GM19043 (cell line): ENCODE data around the gene RPS21.
A peak's percentile ranks its signal among the peaks of the same experiment; 100 is the strongest.

ENCODE experiments used
- ATAC-seq: cut with Tn5 transposase; IDR thresholded peaks from one replicate; pipeline ENCODE4 v1.9.1; 2021; ENCODE audit warnings: low read depth; ENCODE audit not compliant: unreplicated experiment

Gene RPS21

GRCh38 chr20:62393830-62394229 is 6.9 kb downstream of the RPS21 start:
- ATAC-seq: no peak

- no peak for ATAC-seq
These were observed 7.6 kb downstream of the RPS21 start for GRCh38 chr20:62394248-62395245.

- ATAC-seq: no peak
These were observed 8.7 kb downstream of the RPS21 start for GRCh38 chr20:62395311-62396242.

GRCh38 chr20:62396367-62397239 is 9.7 kb downstream of the RPS21 start:
- ATAC-seq: no peak

- no peak for ATAC-seq
These were observed 11.4 kb downstream of the RPS21 start for GRCh38 chr20:62398120-62398821.

GRCh38 chr20:62400021-62400420 is 13.1 kb downstream of the RPS21 start:
- ATAC-seq: no peak

- no peak for ATAC-seq
These were observed 13.6 kb downstream of the RPS21 start for GRCh38 chr20:62400541-62400940.

GRCh38 chr20:62401331-62401779 is 14.5 kb downstream of the RPS21 start:
- ATAC-seq: no peak

GRCh38 chr20:62402456-62403150 is 15.7 kb downstream of the RPS21 start:
- ATAC-seq: no peak

GRCh38 chr20:62403331-62403730 is 16.4 kb downstream of the RPS21 start:
- ATAC-seq: no peak

GRCh38 chr20:62404112-62404665 is 17.3 kb downstream of the RPS21 start:
- ATAC-seq: no peak

GRCh38 chr20:62404761-62405107 is 17.8 kb downstream of the RPS21 start:
- no peak for ATAC-seq

GRCh38 chr20:62405108-62405980 is 18.4 kb downstream of the RPS21 start:
- no peak for ATAC-seq

GRCh38 chr20:62405981-62406513 is 19.1 kb downstream of the RPS21 start:
- no peak for ATAC-seq

- ATAC-seq: no peak
These were observed 19.8 kb downstream of the RPS21 start for GRCh38 chr20:62406635-62407176.

GRCh38 chr20:62407221-62407992 is 20.5 kb downstream of the RPS21 start, which contains the start of gene CABLES2:
TSS of gene CABLES2 (minus strand) at chr20:62407285. CDS start at chr20:62407276, 9 bp downstream.
- ATAC-seq: peak; percentile 87
